Cardiac fibroblast (primary cell): ENCODE data around the gene PDE6H.

Experiments
- DNase-seq, 2 donors: peaks; one replicate each; pipeline versions ENCODE4 v3.0.0 to v3.0.0-alpha.2; 2010; ENCODE audit warnings: low read depth in 2 of 2
- H3K4me3 ChIP-seq, 2 donors: replicated peaks in 1 of 2; 1 replicate in 1 of 2; 2 replicates in 1 of 2; pipeline ENCODE4 v1.5.1; 2011; ENCODE audit warnings: low read depth in 2 of 2, low read length in 2 of 2, mild to moderate bottlenecking in 2 of 2, moderate library complexity in 1 of 2
- CTCF ChIP-seq: IDR thresholded peaks from one replicate; pipeline ENCODE4 v1.5.1; 2011; ENCODE audit warnings: low read depth, mild to moderate bottlenecking, low read length, inconsistent platforms

PDE6H gene

DNA sequence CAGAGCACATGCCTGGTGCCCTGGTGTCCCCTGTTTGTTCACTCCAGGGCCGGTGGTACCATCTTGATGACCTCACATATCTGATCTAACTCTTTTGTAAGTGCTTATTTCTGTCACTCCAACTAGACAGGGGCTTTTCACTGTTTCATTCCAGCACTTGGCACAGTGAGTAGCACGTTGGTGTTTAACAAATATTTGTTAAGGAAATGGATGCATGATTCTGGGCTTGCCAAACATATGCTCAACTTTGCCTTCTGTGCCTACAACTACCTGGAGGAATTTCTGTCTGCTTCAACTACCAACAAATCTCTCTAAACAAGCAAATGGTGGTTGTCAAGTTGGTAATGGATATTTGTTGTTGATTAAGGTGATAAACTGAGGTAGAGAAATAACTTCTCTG, 31.6 kb downstream of the PDE6H start:
- no peak for TF ChIP-seq CTCF
- no peak overlapping the region for H3K4me3 ChIP-seq
- no peak for DNase-seq

- no peak overlapping the region for H3K4me3 ChIP-seq
- DNase-seq: no peak
- TF ChIP-seq CTCF: no peak
Observed at GRCh38 chr12:15005064-15005463, 32.2 kb downstream of the PDE6H start.

- TF ChIP-seq CTCF: no peak
- no peak for DNase-seq
- H3K4me3 ChIP-seq: no peak overlapping the region
Observed at GRCh38 chr12:15007551-15007950, 34.7 kb downstream of the PDE6H start.

GRCh38 chr12:15011162-15011561, 38.3 kb downstream of the PDE6H start:
- TF ChIP-seq CTCF: peak; percentile 9
- H3K4me3 ChIP-seq: no peak overlapping the region
- DNase-seq: no peak

DNA sequence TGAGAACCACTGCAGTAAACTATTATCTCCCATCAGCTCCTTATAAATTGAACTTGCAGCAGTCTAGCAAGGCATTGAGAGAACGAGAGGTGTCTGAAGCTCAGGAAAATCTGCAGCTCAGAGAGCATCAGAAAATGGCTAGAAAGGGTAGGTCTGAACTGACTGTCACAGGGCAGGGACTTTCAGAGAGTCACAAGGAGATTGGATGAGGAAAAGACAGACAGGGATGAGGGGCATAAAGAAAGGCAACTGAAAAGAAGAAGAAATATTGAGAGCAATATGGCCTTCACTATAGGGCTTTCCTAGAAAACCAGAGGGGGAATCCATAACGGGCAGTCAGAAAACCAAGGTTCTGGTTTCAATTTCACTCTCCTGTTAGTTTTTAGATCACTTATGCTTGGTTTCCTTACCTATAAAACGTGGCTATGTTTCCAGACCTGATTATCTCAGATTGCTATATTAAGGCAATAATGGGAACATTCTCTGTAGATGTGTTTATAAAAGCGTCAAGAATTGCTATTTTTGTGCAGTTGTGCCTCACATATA, 40.9 kb downstream of the PDE6H start:
- no peak for DNase-seq
- TF ChIP-seq CTCF: no peak
- H3K4me3 ChIP-seq: no peak overlapping the region

GRCh38 chr12:15014708-15015107, 41.9 kb downstream of the PDE6H start:
- no peak overlapping the region for H3K4me3 ChIP-seq
- DNase-seq: no peak
- no peak for TF ChIP-seq CTCF

- no peak for DNase-seq
- no peak for TF ChIP-seq CTCF
- no peak overlapping the region for H3K4me3 ChIP-seq
Observed at GRCh38 chr12:15015121-15015520, 42.3 kb downstream of the PDE6H start.
